OCI-LY7 (cell line): ENCODE results near the gene BNIP3. TPM values are rescaled to one million over a fixed set of nuclear protein-coding genes. Genes with fewer than 3 reads are reported as not detected.

Experiments
- BruUV-seq: library from RNA; stranded (reverse); fragments of 400-500 nt; replicated peaks from 2 replicates; lab custom pipeline; 2021; lab: Mats Ljungman, UMichigan
- CTCF ChIA-PET: fragments of 300-600 bp; sonication (Branson Sonifier 250); formaldehyde crosslinking; loops from one replicate; lab custom pipeline; 2022; ENCODE audit warnings: antibody characterized with exemption; ENCODE audit not compliant: unreplicated experiment; lab: Charles Lee
- POLR2A ChIA-PET: fragments of 300-600 bp; sonication (Branson Sonifier 250); formaldehyde crosslinking; loops from one replicate; lab custom pipeline; 2022; ENCODE audit warnings: antibody characterized with exemption; lab: Charles Lee
- DNase-seq: peaks from one replicate; pipeline ENCODE4 v3.0.0-alpha.2; 2015; ENCODE audit warnings: low spot score
- H2AFZ ChIP-seq: fragments of 200-600 bp; sonication (generic), shearing (Covaris generic); 2 replicates; pipeline ENCODE4 v1.6.1; 2014; ENCODE audit warnings: mild to moderate bottlenecking, antibody characterized with exemption, low read length, moderate library complexity
- H3K27ac ChIP-seq: fragments of 200-600 bp; sonication (generic); 2 replicates; pipeline ENCODE4 v1.5.1; 2014; ENCODE audit warnings: mixed run types, low read depth, mild to moderate bottlenecking, moderate library complexity, low read length, inconsistent platforms; ENCODE audit not compliant: poor library complexity, severe bottlenecking
- H3K36me3 ChIP-seq: fragments of 200-600 bp; sonication (generic); 2 replicates; pipeline ENCODE4 v1.6.1; 2014; ENCODE audit warnings: mild to moderate bottlenecking, antibody characterized with exemption, low read length, moderate library complexity, mixed read lengths; ENCODE audit not compliant: insufficient read depth
- H3K4me1 ChIP-seq: fragments of 200-600 bp; sonication (generic); 2 replicates; pipeline ENCODE4 v1.5.1; 2014; ENCODE audit warnings: mild to moderate bottlenecking, low read length; ENCODE audit not compliant: insufficient read depth, poor library complexity, severe bottlenecking
- H3K4me2 ChIP-seq: fragments of 200-600 bp; sonication (generic); 2 replicates; pipeline ENCODE4 v1.6.1; 2014; ENCODE audit warnings: mild to moderate bottlenecking, low read length
- H3K4me3 ChIP-seq: fragments of 200-600 bp; sonication (generic); 2 replicates; pipeline ENCODE4 v1.5.1; 2014; ENCODE audit warnings: mild to moderate bottlenecking, low read depth, low read length; ENCODE audit not compliant: poor library complexity, severe bottlenecking
- H3K79me2 ChIP-seq: fragments of 200-600 bp; sonication (generic); 2 replicates; pipeline ENCODE4 v1.6.1; 2016; ENCODE audit warnings: low read depth, mild to moderate bottlenecking, low read length, moderate library complexity, mixed read lengths; ENCODE audit not compliant: insufficient read depth
- H3K9me2 ChIP-seq: fragments of 200-600 bp; sonication (generic); 2 replicates; pipeline ENCODE4 v1.6.1; 2016; ENCODE audit warnings: mild to moderate bottlenecking, low read length, mixed read lengths; ENCODE audit not compliant: insufficient read depth
- H3K9me3 ChIP-seq: fragments of 200-600 bp; sonication (generic); 2 replicates; pipeline ENCODE4 v1.6.1; 2014; ENCODE audit warnings: mild to moderate bottlenecking, mixed run types, low read length, mixed read lengths
- H4K20me1 ChIP-seq: fragments of 200-600 bp; sonication (generic); 2 replicates; pipeline ENCODE4 v1.6.1; 2014; ENCODE audit warnings: mild to moderate bottlenecking, antibody characterized with exemption, low read length, moderate library complexity, mixed read lengths; ENCODE audit not compliant: insufficient read depth
- EZH2phosphoT487 ChIP-seq: fragments of 200-600 bp; sonication (generic); IDR thresholded peaks from 2 replicates; pipeline ENCODE4 v1.6.1; 2018; ENCODE audit warnings: low read depth, borderline replicate concordance, mild to moderate bottlenecking, mixed run types, antibody characterized with exemption, low read length, moderate library complexity, mixed read lengths
- intact Hi-C: fragments of 100-400 bp; cut with micrococcal nuclease; formaldehyde crosslinking; loops from one replicate; pipeline ENCODE4 v1.10.0; 2022; ENCODE audit not compliant: unreplicated experiment
- total RNA-seq, 2 experiments: library from RNA; depleted of rRNA in 1 of 2; stranded (reverse); fragments of >200 nt in 1 of 2; shearing (Covaris generic) in 1 of 2; gene quantifications; 2 replicates each; pipeline ENCODE4 v1.2.3, GENCODE V29; 2014 to 2022
- TF ChIP-seq, protein P1 (sequence below): fragments of 200-600 bp; sonication (generic); conservative IDR thresholded peaks from 2 replicates; pipeline ENCODE4 v1.5.1; 2014; ENCODE audit warnings: mild to moderate bottlenecking, antibody characterized with exemption, low read length, moderate library complexity, mixed read lengths

Gene BNIP3
- total RNA-seq, 2 experiments from 2014 or later: 60.1 to 99.8 TPM

DNA sequence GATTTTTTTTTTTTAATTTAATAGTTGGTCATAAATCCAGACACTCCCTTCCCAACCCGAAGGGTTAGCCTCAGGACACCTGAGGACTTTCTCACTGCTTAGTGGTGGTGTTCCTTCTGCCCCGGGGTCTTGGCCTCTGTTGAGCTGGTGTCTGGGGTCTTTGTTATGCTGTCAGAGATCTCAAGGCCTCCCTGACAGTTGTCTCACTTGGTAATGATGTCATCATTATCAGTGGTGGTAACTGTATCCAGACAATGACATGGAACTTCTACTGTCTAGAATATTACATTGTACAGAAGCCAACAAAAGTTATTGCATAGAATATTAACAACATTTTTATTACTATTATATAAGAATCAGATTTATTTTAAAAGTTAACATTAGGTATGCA lies 48.0 kb downstream of the BNIP3 start:
- ChIA-PET CTCF (no interaction called here), POLR2A (interaction anchor here (0.6 kb wide), 1 partner anchor 9 kb away, joined by 3 read pairs; no protein-coding TSS in a partner anchor)
- Histone ChIP-seq H3K9me3 (no peaks in the 10 kb centered on the region), H3K4me2 (no peak overlapping the region), H3K79me2 (peaks cover 49% of the 10 kb centered on the region), H2AFZ (no peak overlapping the region), H3K4me3 (no peak overlapping the region), H3K36me3 (peaks cover 46% of the 10 kb centered on the region), H3K27ac (no peak overlapping the region), H3K9me2 (no peaks in the 10 kb centered on the region), H4K20me1 (no peaks in the 10 kb centered on the region; the same call in 1 of the 2 replicates), H3K4me1 (peaks cover 7% of the 10 kb centered on the region)
- no peak for DNase-seq
- intact Hi-C loops: no loop called here
- no TSS peak for BruUV-seq
- TF ChIP-seq, protein P1, sequence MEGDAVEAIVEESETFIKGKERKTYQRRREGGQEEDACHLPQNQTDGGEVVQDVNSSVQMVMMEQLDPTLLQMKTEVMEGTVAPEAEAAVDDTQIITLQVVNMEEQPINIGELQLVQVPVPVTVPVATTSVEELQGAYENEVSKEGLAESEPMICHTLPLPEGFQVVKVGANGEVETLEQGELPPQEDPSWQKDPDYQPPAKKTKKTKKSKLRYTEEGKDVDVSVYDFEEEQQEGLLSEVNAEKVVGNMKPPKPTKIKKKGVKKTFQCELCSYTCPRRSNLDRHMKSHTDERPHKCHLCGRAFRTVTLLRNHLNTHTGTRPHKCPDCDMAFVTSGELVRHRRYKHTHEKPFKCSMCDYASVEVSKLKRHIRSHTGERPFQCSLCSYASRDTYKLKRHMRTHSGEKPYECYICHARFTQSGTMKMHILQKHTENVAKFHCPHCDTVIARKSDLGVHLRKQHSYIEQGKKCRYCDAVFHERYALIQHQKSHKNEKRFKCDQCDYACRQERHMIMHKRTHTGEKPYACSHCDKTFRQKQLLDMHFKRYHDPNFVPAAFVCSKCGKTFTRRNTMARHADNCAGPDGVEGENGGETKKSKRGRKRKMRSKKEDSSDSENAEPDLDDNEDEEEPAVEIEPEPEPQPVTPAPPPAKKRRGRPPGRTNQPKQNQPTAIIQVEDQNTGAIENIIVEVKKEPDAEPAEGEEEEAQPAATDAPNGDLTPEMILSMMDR: no peak
- TF ChIP-seq EZH2phosphoT487: no peak

DNA sequence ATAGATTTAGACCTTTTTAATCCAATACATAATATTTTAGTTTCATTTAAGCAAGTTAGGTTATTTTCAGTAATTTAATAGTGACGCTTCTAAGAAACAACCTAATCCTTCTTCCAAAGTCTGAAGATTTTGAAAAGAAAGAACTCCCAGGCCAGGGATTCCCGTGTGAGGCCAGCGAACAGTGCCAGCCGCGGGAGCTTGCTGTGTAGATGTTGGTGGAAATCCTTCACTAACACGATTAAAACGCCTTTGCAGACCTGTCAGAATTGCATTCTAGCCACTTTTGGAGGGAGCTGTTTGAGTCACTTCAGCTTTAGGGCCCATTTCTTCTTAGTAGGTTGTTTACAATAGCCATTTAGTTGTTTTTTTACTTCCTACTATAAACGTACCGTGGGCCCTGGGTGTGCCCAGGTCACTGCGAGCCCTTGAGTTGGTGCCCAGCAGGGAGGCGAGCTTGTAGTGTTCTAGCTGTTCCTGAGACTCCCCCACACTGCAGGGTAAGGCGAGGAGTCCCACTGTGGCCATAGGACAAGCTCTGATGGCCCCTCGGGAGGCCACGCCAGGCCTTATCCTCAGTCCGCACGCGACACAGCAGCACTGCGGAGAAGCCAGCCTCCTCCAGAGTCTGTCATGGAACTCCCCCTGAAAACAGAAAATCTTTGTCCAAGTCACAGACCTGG lies 48.6 kb downstream of the BNIP3 start:
- Histone ChIP-seq H3K9me3 (no peaks in the 10 kb centered on the region), H3K4me3 (no peak overlapping the region), H2AFZ (no peak overlapping the region), H3K36me3 (peaks cover 41% of the 10 kb centered on the region), H3K4me1 (peaks cover 12% of the 10 kb centered on the region), H3K4me2 (no peak overlapping the region), H3K27ac (no peak overlapping the region), H4K20me1 (no peaks in the 10 kb centered on the region; the same call in 1 of the 2 replicates), H3K79me2 (peaks cover 55% of the 10 kb centered on the region), H3K9me2 (no peaks in the 10 kb centered on the region)
- TF ChIP-seq EZH2phosphoT487: no peak
- TF ChIP-seq, protein P1: no peak
- DNase-seq: no peak
- intact Hi-C loops: no loop called here
- ChIA-PET POLR2A (interaction anchor here (0.6 kb wide), 1 partner anchor 9 kb away, joined by 3 read pairs; no protein-coding TSS in a partner anchor), CTCF (no interaction called here)
- BruUV-seq: no TSS peak

DNA sequence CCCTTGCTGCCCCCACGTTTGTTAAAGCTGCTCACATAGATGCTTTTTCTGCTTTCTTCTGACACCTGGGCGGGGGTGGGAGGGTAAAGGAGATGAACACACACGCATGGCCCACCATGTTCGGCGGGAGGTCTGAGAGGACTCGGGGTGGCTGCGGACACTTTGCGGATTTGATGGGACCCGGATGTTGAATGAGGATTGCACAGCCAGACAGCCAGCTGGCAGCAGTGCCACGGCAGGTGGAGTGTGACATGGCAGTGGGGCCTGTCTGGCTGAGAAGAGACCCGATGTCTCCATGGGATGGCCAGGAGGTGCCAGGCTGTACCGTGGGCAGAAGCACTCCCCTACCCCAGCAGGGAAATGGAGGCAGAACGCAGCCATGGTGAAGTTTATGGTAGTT lies 49.7 kb downstream of the BNIP3 start:
- Histone ChIP-seq H3K79me2 (peaks cover 66% of the 10 kb centered on the region), H3K4me3 (no peak overlapping the region), H3K36me3 (peaks cover 29% of the 10 kb centered on the region), H3K9me2 (no peaks in the 10 kb centered on the region), H3K9me3 (no peaks in the 10 kb centered on the region), H2AFZ (no peak overlapping the region), H3K4me1 (peaks cover 17% of the 10 kb centered on the region), H3K27ac (no peak overlapping the region), H3K4me2 (no peak overlapping the region), H4K20me1 (no peaks in the 10 kb centered on the region; the same call in 1 of the 2 replicates)
- no peak for DNase-seq
- TF ChIP-seq, protein P1: no peak
- TF ChIP-seq EZH2phosphoT487: no peak
- POLR2A ChIA-PET: interaction anchor here (0.6 kb wide), 1 partner anchor 30 kb away, joined by 3 read pairs; no protein-coding TSS in a partner anchor
- CTCF ChIA-PET: no interaction called here
- intact Hi-C loops: no loop called here
- no TSS peak for BruUV-seq
